ENCODE measurements around the gene DPEP1. TPM values are rescaled to one million over a fixed set of nuclear protein-coding genes. Genes with fewer than 3 reads are reported as not detected.

DPEP1 gene
- total RNA-seq, 1 donor from 2014 or later = not detected

DNA sequence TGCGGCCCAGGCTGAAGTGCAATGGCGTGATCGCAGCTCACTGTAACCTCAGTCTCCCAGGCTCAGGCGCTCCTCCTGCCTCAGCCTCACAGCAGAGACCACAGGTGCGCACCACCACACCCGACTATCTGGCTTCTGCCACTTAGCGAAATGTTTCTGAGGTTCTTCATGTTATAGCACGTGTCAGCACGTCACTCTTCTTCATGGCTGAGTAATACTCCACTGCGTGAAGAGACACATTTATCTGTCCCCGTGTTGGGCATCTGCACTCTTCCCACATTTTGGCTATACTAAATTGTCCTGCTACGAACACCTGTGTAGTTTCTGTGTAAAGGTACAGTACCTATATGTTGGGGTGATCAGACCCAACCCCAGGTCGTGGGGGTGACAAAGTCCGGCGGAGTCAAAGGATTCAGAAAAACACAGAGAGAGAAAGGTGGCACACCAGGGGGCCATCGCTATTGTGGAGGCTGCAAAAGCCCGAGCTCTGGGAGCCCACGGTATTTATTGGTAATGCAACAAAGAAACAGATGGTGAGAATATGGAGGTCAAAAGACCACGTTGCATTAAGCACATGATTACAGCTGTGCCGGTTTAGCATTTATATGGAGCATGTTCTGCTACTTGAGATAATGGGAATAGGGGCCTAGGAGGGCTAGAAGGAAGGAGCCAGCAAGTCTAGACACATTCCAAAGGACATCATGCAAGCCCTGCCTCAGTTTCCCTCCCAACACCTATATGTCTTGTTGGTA, 851 bp upstream of the DPEP1 start:
- intact Hi-C loops (cut with DNase I) = no loop called here
- ATAC-seq (no peak), DNase-seq (ENCODE audit: low spot score) (no peak)

DNA sequence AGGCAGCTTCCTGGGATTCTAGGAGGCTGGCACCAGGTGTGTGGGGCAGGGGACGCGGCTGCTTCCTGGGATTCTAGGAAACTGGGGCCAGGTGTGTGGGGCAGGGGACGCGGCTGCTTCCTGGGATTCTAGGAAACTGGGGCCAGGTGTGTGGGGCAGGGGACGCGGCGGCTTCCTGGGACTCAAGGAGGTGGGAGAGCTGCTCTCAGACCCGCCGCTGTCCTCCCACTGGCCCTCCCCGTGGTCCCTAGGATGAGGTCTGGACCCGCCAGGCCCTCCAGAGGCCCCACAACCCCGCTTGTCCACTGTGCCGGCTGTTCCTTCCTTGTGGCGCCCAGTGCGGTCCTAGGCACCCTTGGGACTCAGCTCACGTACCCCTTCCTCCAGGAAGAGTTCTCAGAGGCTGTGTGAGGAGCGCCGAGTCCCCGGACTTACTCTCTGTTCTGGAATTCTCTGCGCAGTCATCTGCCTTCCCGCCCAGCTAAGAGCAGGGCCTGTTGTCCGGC, 565 bp downstream of the DPEP1 start:
- ATAC-seq = no peak
- DNase-seq (ENCODE audit: low spot score) = no peak
- intact Hi-C loops (cut with DNase I) = no loop called here

DNA sequence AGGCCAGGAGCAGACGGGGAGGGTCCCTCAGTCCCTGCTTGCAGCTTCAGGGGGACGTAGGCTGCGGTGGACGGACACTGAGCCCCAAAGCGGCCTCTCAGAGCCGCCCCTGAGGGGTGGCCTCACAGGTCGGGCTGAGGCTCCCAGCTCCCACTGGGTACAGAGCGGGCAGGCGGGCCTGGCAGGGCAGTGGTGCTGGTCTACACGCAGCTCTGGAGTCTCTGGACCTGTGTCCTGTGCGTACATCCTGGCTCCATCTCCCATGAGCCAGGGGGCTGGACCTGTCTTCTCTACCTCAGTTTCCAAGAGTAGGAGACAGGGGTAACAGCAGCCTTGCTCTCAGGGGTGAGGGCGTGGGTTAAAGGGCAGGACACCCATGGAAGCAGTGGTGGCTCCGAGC, 1.7 kb downstream of the DPEP1 start:
- intact Hi-C loops (cut with DNase I) = no loop called here
- ATAC-seq = no peak
- no peak for DNase-seq (ENCODE audit: low spot score)

DNA sequence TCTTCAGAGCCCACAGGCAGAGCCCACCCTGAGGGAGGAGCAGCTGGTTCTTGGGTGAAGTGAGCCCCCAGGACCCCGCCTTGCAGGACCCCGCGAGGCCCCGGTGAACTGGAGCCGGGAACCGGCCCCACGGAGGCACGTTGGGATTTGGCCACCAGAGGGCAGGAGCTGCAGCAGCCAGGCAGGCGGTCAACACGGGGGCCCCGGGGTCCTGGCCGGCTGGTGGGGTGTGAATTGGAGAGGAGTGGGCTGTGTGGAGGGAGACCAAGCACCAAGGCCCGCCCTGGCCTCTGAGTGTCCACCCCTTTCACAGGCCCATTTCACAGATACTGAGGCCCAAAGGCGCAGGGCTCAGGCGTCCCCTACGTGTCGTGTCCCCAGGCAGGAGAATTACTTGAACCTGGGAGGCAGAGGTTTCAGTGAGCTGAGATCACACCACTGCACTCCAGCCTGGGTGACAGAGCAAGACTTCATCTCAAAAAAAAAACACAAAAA, 2.2 kb downstream of the DPEP1 start:
- DNase-seq (ENCODE audit: low spot score) (no peak), ATAC-seq (peak; percentile 17)
- intact Hi-C loops (cut with DNase I) = no loop called here

DNA sequence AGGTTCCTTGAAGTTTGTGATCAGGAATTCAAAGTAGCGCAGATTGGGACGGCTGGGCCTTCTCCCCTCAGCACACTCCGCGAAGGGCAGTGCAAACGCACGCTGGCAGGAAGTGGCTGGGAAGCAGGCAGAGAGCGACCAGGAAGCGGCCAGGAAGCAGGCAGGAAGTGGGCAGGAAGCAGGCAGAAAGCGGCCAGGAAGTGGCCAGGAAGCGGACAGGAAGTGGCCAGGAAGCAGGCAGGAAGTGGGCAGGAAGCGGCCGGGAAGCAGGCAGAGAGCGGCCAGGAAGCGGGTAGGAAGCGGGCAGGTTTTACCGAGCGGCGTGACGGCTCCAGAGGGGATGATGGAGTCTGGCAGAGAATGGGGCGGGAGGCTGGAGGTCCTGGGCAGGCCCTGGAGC, 3.2 kb downstream of the DPEP1 start:
- no peak for ATAC-seq
- DNase-seq (ENCODE audit: low spot score) = no peak
- intact Hi-C loops (cut with DNase I) = no loop called here

DNA sequence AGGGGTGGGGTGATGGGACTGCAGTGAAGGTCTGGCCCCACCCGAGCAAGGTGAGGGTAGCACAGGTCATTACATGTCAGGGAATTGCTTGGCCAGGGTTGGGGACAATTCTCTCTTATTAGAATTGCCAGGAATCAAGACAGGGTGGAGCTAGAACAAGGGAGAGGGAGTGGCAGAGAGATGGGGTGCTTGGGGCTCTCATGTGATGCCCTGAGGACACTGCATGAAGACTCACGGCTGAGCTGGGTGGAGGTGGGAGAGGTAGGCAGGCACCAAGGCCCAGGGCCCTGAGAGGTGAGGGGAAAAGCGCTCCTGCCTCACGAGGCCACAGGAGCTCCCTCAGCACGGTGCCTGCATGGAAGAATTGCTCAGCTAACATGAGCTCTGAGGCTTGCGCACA, 3.6 kb downstream of the DPEP1 start:
- no peak for DNase-seq (ENCODE audit: low spot score)
- intact Hi-C loops (cut with DNase I) = no loop called here
- no peak for ATAC-seq

DNA sequence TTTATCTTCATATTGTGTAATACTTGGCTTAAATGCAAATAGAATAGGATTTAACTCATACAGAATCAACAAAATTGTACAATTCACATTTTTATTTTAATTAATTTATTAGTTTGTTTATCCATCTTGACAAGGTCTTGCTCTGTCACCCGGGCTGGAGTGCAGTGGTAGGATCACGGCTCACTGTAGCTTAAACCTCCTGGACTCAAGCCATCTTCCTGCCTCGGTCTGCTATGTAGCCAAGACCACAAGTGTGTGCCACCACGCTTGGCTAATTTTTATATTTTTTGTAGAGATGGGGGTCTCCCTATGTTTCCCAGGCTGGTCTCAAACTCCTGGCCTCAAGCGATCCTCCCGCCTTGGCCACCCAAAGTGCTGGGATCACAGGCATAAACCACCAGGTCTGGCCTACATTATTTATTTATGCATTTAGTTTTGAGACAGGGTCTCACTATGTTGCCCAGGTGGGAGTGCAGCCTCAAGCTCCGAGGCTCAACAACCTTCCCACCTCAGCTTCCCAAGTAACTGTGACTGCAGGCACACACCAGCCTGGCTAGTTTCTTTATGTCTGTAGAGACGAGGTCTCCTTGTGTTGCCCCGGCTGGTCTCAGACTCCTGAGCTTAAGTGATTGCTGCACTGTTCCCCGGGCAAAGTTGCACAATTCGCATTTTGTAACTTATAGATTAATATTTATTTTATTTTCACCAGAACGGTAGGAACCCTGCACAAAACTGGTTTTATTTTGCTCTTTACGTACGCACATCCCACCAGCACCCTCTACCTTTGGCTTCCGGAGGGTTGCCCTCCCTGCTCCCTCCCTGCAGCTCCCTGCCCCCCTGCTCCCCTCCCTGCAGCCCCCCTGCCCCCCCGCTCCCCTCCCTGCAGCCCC, 4.9 kb downstream of the DPEP1 start:
- intact Hi-C loops (cut with DNase I) = no loop called here
- ATAC-seq (no peak), DNase-seq (ENCODE audit: low spot score) (no peak)

DNA sequence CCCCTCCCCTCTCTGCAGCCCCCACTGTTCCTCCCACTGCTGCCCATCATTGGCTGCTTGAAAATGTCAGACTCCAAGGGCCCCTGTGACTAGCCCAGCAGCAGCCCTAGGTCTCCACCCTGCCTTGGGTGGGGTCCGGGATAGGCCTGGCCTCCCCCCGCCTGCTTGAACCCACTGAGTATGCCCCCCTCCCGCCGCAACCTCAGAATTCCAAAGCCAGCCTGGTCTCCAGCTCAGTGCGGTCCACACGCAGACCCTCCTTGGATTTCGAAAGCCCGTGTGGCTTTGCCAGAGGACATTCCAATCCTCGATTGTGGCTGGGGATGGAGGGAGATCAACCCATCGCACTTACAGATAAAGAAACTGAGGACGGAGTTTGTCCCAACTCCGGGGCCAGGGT, 6.4 kb downstream of the DPEP1 start:
- DNase-seq (ENCODE audit: low spot score) (no peak), ATAC-seq (no peak)
- intact Hi-C loops (cut with DNase I) = no loop called here

DNA sequence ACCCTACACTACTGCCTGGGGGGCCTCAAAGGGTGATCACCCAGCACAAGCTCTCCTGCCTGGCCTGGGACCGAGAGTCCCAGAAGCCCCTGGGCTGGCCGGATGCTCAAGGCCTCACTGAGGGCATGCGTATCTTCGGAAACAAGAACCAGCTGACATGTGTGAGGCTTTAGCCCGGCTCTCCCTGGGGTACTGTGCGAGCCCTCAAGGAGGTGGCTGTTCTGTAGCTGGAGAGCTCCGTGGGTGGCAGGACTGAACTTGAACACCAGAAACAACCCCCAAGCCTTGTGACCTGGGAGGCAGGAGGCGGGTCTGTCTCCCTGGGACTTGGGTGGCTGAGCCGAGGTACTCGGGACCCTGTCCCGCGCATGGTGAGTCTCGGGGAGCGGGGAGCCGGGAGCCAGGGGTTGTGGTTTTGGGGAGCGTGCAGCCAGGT, 7.0 kb downstream of the DPEP1 start:
- DNase-seq (ENCODE audit: low spot score) (no peak), ATAC-seq (no peak)
- intact Hi-C loops (cut with DNase I) = no loop called here

DNA sequence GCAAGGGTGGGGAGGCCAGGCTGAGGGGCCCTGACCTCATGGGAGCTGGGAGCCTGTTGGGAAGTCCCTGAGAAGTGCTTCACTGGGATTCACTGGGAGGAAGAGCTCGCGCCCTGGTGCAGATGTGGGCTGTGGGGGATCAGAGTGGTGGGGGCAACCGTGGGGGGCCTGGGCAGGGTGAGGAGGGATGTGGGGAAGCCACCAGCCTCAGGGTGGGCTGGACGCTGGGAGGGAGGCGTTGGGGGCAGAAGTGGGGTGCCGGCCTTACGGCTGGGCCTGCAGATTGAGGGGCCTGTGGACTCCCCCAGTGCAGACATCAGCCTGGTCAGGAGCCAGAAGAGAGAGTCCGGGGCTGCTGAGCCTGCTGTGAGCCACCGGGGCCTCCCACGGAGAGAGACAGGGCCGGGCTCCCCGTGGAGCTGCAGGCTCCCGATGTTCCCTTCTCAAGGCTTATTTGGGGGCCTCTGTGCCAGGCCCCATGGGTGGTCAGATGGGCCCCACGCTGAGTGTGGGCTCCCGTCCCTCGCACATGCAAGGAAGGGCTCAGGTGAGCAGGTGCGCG, 7.8 kb downstream of the DPEP1 start:
- no peak for ATAC-seq
- no peak for DNase-seq (ENCODE audit: low spot score)
- intact Hi-C loops (cut with DNase I) = no loop called here

DNA sequence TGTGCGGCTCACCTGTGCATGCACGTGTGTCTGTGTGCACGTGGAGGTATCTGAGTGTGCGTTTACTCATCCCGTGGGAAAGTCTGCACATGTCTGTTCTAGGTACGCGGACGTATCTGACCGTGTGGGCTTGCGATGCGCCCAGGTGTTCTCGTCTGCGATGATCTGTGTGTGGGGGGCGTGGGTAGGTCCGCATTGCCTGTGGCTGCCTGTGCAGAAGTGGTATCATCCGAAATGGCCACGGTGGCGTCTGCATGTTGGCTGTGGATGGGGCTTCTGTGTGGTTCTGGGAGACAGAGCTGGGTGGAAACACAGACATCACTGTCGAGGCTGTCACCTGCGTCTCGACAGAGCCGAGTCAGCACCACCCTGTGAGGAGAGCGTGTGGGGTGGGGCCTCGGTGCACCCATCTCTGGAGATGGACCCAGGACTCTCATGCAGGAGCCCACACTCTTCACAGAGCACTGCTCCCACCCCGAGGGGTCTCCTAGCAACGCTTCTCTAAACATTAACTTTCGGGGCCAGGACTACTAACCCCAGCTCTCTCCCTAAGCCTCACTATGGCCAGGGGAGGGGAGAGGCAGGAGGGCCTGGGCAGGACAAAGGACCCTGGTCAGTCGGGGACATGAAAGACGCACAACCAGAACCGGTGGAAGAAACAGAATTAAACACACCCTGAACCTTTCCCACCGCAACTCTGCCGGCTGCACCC, 8.4 kb downstream of the DPEP1 start:
- intact Hi-C loops (cut with DNase I) = no loop called here
- no peak for ATAC-seq

DNA sequence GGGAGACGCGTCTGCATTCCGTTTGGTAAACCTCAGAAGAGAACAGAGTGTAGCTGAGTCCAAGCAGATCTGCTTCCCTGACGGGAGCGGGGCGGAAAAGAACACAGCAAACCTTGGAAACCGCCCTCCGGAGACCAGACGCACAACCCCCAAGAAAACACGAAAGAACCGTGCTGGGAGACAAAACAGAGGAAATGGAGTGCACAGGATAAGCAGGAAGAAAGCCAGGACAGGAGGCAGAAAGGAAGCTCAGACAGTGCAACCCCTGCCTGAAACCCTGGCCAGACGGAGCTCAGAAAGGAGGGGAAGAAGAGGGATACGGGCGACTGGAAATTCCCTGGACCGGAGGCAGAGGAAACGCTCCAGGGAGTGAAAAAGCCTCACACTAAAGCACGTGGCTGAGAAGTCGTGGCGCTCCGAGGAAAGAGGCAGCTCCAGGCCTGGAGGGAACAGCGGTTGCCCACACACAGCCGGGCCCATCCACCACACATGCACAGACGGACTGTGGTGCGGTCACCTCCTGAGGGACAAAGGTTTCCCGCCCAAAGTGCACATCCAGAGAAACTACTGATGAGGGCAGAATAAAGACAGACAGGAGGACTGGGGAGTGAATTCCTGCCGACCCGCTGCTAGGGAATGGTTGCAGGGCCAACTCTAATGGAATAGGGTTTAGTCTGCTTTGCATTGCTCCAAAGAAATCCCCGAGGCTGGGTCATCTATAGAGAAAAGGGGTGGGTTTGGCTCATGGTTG, 10.2 kb downstream of the DPEP1 start:
- ATAC-seq = peak; percentile 38
- intact Hi-C loops (cut with DNase I) = no loop called here
- no peak for DNase-seq (ENCODE audit: low spot score)

More for the DNA sequence above, 8.4 kb downstream of the DPEP1 start:
- no peak for DNase-seq (ENCODE audit: low spot score)

DNA sequence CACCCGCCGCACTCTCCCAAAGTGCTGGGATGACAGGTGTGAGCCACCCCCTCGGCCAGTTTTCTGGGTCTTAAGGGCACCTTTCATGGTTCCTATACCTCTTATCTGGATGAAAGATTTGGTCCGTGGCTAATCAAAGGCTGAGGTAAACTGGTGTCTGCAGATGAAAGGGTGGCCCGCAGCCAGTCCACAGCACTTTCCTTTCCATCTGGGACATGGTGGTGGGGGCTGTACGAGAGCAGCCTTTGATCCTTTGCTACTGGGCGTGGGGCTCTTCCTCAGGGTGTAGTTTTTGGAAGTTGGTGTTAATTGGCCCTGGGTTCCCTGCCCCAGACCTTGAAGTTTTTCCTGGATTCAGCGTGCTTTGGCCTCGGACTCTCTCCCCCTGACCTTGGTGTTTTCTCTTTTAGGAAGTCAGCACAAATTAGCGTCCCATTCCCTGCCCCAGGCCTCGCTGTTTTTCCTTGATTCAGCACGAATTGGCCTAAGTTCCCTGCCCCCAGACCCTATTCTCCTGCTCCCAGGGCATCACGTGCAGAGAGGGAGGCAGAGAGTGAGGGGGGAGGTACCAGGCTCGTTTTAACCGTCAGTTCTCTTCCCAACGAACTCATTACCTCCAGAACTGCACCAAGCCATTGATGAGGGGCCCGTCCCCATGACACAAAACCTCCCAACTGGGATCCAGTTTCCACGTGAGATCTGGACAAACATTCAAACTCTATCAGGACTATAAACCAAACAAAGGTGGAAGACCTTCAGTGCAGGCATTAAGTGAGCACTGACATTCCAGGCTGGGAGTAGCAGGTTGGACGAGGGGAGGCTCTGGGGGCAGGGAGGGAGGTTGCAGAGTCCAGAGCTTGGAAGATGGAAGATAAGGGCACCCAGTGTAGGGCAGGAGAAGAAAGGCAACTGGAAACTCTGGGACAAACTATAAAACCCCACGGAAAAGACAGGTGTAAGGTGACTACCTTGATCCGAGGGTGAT, 11.6 kb downstream of the DPEP1 start:
- DNase-seq (ENCODE audit: low spot score) = no peak
- ATAC-seq = no peak
- intact Hi-C loops (cut with DNase I) = no loop called here

DNA sequence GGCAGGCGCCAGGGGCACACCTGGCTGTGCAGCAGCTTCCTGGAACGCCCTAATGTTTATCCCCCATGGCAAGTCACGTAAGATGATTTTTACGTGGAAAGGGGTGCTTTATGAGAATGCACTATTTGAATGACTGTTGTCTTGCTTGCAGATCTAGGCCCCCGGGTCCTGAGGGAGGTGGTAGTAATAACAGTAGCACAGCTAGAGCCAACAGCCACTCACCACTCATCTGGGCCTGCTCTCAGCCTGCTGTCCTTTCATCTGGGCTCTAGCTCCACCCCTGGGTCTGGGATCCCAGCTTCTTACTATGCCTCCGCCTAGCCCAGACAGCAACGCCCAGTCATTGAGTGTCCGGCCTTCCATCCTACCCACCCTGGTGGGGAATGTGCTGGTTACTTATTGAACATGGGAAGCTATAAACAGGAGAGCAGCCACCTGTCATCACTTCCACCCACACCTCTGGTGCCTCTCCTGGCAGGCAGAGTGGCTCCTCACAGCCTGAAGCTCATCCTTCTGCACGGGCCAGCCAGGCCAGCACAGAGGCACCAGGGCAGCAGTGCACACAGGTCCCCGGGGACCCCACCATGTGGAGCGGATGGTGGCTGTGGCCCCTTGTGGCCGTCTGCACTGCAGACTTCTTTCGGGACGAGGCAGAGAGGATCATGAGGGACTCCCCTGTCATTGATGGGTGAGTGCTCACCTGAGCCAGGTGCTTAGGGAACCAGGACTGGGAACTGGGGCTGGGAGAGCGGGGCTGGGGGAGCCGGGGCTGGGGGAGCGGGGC, 16.6 kb downstream of the DPEP1 start:
- ATAC-seq = no peak

DNA sequence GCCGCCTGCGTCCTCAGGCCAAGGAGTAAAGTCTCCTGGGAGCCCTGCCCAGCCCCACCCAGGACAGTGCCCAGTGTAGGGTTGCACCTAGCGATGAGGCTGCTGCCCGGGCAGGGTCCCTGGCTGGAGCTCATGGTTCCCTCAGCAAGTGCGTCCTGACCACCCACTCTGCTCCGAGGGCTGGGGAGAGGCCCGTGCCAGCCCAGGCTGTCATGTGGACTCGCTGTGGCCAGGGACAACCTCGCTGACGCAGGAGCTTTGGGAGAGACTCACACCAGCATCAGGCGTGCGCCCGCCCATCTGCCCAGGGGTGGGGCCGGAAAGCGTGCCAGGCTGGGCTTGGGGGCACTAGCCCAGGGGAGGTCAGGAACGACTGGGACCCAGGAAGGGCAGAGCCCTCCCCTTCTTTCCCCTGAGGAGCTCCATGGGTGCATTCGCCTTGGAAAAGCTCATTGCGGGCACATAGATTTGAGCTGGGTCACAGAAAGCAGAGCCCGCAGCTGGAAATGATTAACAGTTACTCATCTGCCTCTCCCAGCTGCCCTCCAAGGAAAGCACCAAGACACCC, 19.7 kb downstream of the DPEP1 start:
- peak; percentile 15 for ATAC-seq
- no peak for DNase-seq (ENCODE audit: low spot score)
- intact Hi-C loops (cut with DNase I) = no loop called here

More for the DNA sequence above, 16.6 kb downstream of the DPEP1 start:
- no peak for DNase-seq (ENCODE audit: low spot score)
- intact Hi-C loops (cut with DNase I) = no loop called here

All from sciatic nerve (tissue), 2 donors.